DND-41 (cell line): ENCODE data around the gene MYO16.

Source experiments
- ATAC-seq: fragments of 200-7000 bp; cut with Tn5 transposase; 3 replicates; pipeline ENCODE4 v1.9.1; 2021; ENCODE audit warnings: low read depth; ENCODE audit not compliant: insufficient read depth
- DNase-seq: peaks from one replicate; pipeline ENCODE4 v3.0.0-alpha.2; 2020
- H2AFZ ChIP-seq: 2 replicates; pipeline ENCODE4 v1.6.0; 2012; ENCODE audit warnings: low read depth, low read length
- H3K27ac ChIP-seq: 2 replicates; pipeline ENCODE4 v1.5.1; 2012; ENCODE audit warnings: low read length, inconsistent platforms
- H3K27me3 ChIP-seq: fragments of 200-600 bp; sonication (generic); 2 replicates; pipeline ENCODE4 v1.6.0; 2012; ENCODE audit warnings: low read length, mild to moderate bottlenecking, inconsistent platforms; ENCODE audit not compliant: insufficient read depth, poor library complexity
- H3K36me3 ChIP-seq: 2 replicates; pipeline ENCODE4 v1.5.1; 2012; ENCODE audit warnings: low read length, inconsistent platforms; ENCODE audit not compliant: insufficient read depth
- H3K4me1 ChIP-seq: 2 replicates; pipeline ENCODE4 v1.5.1; 2012; ENCODE audit warnings: mild to moderate bottlenecking, low read length; ENCODE audit not compliant: insufficient read depth
- H3K4me2 ChIP-seq: 2 replicates; pipeline ENCODE4 v1.6.0; 2012; ENCODE audit warnings: mild to moderate bottlenecking, moderate library complexity, low read length, inconsistent platforms; ENCODE audit not compliant: insufficient read depth
- H3K4me3 ChIP-seq, 2 experiments: fragments of 200-600 bp in 1 of 2; shearing (Covaris generic) in 1 of 2; 2 replicates each; pipeline ENCODE4 v1.5.1; 2012 to 2016; ENCODE audit warnings: inconsistent platforms in 2 of 2, low read length in 2 of 2, mild to moderate bottlenecking in 2 of 2, low read depth in 1 of 2, moderate library complexity in 1 of 2
- H3K79me2 ChIP-seq: 2 replicates; pipeline ENCODE4 v1.6.0; 2012; ENCODE audit warnings: low read length, inconsistent platforms; ENCODE audit not compliant: insufficient read depth
- H3K9ac ChIP-seq: 2 replicates; pipeline ENCODE4 v1.6.0; 2012; ENCODE audit warnings: low read depth, mild to moderate bottlenecking, inconsistent platforms, low read length, moderate library complexity
- H3K9me3 ChIP-seq: 2 replicates; pipeline ENCODE4 v1.5.1; 2012; ENCODE audit warnings: low read length, moderate library complexity, mild to moderate bottlenecking, inconsistent platforms; ENCODE audit not compliant: insufficient read depth, severe bottlenecking
- H4K20me1 ChIP-seq: 2 replicates; pipeline ENCODE4 v1.6.0; 2012; ENCODE audit warnings: low read length; ENCODE audit not compliant: insufficient read depth
- CTCF ChIP-seq: IDR thresholded peaks from 2 replicates; pipeline ENCODE4 v1.5.1; 2012; ENCODE audit warnings: borderline replicate concordance, low read length, moderate library complexity, mild to moderate bottlenecking; ENCODE audit not compliant: poor library complexity, severe bottlenecking; ENCODE audit errors: extremely low read depth
- EZH2 ChIP-seq: IDR thresholded peaks from 3 replicates; pipeline ENCODE4 v1.6.1; 2012; ENCODE audit warnings: borderline replicate concordance, low read depth, mild to moderate bottlenecking, moderate library complexity, low read length, inconsistent platforms; ENCODE audit not compliant: severe bottlenecking

The MYO16 gene

DNA sequence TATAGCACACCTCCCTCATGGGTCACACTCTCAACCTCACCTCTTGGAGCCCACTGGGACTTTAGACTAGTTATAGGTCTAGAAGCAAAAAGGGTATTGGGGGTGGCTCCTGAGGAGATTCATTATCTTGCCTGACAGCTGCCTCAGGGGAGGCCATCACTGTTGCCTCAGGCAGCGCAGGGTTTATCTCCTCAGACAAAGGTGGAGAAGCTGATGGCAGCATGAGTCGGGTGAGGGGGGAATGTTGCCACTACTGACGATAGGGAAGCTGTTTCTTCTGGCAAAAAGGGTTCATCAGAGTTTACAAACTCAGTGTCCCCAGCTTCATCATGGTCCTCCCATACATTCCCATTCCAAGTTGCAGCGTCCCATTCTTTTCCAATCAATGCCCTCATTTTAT lies 594.6 kb downstream of the MYO16 start:
- no peaks in the 10 kb centered on the region for H3K27me3 ChIP-seq
- DNase-seq (no peak), ATAC-seq (no peak)
- H3K4me2 ChIP-seq, result no peak overlapping the region
- no peaks in the 10 kb centered on the region for H3K79me2 ChIP-seq
- no peak for TF ChIP-seq EZH2
- TF ChIP-seq CTCF, result no peak
- H4K20me1 ChIP-seq, result no peaks in the 10 kb centered on the region
- H3K9me3 ChIP-seq, result peaks cover 3% of the 10 kb centered on the region
- H2AFZ ChIP-seq, result no peak overlapping the region
- H3K9ac ChIP-seq, result no peak overlapping the region
- H3K36me3 ChIP-seq, result no peaks in the 10 kb centered on the region
- H3K4me1 ChIP-seq, result no peaks in the 10 kb centered on the region
- no peak overlapping the region for H3K4me3 ChIP-seq
- H3K27ac ChIP-seq, result no peak overlapping the region

GRCh38 chr13:109226631-109227030 lies 597.2 kb downstream of the MYO16 start:
- H3K9ac ChIP-seq, result no peak overlapping the region

GRCh38 chr13:109227344-109227940 lies 598.0 kb downstream of the MYO16 start:
- Histone ChIP-seq H3K4me1 (no peaks in the 10 kb centered on the region), H2AFZ (no peak overlapping the region), H3K27ac (no peak overlapping the region), H3K9ac (no peak overlapping the region), H4K20me1 (no peaks in the 10 kb centered on the region), H3K36me3 (no peaks in the 10 kb centered on the region), H3K4me3 (no peak overlapping the region), H3K27me3 (no peaks in the 10 kb centered on the region), H3K4me2 (no peak overlapping the region), H3K9me3 (peaks cover 9% of the 10 kb centered on the region), H3K79me2 (no peaks in the 10 kb centered on the region)
- TF ChIP-seq EZH2 (no peak), CTCF (no peak)
- no peak for DNase-seq
- ATAC-seq, result no peak

More at GRCh38 chr13:109226631-109227030, 597.2 kb downstream of the MYO16 start:
- H3K27ac ChIP-seq, result no peak overlapping the region
- H4K20me1 ChIP-seq, result no peaks in the 10 kb centered on the region
- no peaks in the 10 kb centered on the region for H3K79me2 ChIP-seq
- H3K4me3 ChIP-seq, result no peak overlapping the region
- H3K36me3 ChIP-seq, result no peaks in the 10 kb centered on the region
- no peaks in the 10 kb centered on the region for H3K4me1 ChIP-seq
- no peaks in the 10 kb centered on the region for H3K27me3 ChIP-seq
- DNase-seq (no peak), ATAC-seq (no peak)
- no peak for TF ChIP-seq CTCF
- TF ChIP-seq EZH2, result no peak
- no peak overlapping the region for H3K4me2 ChIP-seq
- H2AFZ ChIP-seq, result no peak overlapping the region
- peaks cover 9% of the 10 kb centered on the region for H3K9me3 ChIP-seq

GRCh38 chr13:109228211-109228610 lies 598.8 kb downstream of the MYO16 start:
- TF ChIP-seq CTCF (no peak), EZH2 (no peak)
- Histone ChIP-seq H3K4me2 (no peak overlapping the region), H3K4me1 (no peaks in the 10 kb centered on the region), H4K20me1 (no peaks in the 10 kb centered on the region), H3K9me3 (peaks cover 9% of the 10 kb centered on the region), H3K36me3 (no peaks in the 10 kb centered on the region), H3K79me2 (no peaks in the 10 kb centered on the region), H2AFZ (no peak overlapping the region), H3K9ac (no peak overlapping the region), H3K4me3 (no peak overlapping the region), H3K27me3 (no peaks in the 10 kb centered on the region), H3K27ac (no peak overlapping the region)
- DNase-seq (no peak), ATAC-seq (no peak)
